Putamen (tissue), 1 donor: ENCODE results near the gene ETFA.

Experiments
- DNase-seq: peaks from one replicate; pipeline ENCODE4 v3.0.0-alpha.2; 2016; ENCODE audit warnings: low spot score

ETFA gene

DNA sequence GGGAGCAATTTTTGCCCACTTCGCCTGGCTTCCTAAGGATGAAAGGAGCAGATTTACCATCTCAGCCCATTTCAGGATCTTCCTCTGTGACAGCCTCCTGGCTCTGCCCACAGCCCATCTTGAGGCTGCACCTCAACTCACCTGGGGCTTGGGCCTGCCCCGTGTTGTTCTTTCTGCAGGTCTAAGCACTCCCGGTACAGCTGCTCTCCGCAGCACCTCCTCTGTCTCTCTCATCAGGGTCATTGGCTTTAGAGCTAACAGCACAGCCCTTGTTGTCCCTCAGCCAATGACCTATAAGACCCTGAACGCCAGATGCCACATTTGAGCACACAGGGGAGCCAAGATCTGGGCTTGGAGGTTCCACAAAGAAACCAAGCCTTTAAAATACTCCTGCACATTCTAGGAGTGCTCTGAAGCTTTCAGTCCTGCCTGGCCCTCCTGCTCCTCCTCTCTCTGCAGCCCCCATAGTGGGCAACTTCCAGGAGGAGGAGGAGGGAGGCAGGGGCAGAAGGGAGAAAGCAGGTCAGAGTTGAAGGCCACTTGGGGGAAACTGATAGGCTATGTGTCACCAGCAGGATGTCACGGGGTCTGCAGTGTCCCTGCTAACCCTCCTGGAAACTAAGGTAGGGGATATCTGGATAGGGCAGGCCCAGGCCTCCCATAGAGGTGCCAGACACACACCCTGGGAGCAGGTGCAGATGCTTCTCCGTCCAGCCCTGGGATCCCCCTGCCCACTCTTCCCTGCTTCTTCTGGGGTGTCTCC, 115.6 kb downstream of the ETFA start:
- no peak for DNase-seq

GRCh38 chr15:76193934-76194333, 117.3 kb downstream of the ETFA start:
- DNase-seq = no peak

DNA sequence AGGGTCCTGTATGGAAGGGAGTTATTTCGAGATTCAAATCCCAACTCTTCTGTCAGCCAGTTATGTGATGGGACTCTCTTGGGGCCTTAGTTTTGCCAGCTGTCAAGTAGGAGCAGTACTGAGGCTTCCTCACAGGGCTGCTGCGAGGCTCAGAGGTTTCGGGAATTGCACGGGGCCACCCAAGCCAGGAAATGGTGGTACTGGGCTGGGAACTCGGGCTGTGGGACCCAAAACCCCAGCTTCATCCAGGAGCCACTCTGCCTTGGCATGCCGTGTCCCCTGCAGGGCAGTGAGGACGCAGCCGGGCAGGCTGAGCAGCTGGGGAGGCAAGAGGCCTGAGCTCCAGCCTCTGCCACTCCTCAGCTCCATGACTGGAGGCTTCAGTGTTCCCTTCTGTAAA, 118.6 kb downstream of the ETFA start:
- no peak for DNase-seq

GRCh38 chr15:76191539-76192244, 119.6 kb downstream of the ETFA start:
- no peak for DNase-seq

DNA sequence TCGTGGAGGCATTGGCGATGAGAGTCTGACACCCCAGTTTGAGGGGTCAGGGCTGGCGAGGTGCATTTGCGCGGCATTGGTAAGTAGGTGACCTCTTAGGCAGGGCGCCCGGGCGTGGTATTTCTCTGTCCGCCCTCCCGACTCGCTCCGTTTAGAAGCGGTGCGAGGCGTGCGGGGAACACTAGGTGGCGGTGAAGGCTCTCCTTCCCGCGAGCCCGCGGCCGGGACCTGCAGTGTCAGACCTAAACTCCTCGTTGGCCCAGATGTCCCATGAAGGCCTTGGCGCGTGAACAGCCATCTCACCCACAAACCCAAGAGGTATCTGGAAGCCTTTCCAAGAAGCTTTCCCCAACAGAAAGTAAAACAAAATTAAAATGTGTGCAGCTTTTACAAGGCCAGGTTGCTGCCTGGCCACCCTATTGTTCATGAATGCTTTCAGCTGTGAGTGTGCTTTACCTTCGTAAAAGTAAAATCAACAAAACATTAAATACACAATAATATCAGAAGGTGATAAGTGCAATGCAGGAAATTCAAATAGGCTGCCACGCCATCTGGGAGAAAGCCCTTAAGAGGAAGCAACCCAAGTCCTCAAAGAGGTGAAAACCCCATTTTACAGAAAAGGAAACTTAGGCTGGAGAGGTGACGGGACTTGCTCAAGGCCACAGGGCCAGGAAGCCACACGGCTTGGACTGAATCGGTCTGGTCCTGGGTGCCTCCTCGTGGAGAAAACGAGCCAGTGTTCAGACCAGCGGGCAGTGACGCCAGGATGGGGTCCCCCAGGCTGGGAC, 120.3 kb downstream of the ETFA start:
- peak; percentile 58 for DNase-seq

GRCh38 chr15:76190070-76190564, 121.2 kb downstream of the ETFA start:
- no peak for DNase-seq

DNA sequence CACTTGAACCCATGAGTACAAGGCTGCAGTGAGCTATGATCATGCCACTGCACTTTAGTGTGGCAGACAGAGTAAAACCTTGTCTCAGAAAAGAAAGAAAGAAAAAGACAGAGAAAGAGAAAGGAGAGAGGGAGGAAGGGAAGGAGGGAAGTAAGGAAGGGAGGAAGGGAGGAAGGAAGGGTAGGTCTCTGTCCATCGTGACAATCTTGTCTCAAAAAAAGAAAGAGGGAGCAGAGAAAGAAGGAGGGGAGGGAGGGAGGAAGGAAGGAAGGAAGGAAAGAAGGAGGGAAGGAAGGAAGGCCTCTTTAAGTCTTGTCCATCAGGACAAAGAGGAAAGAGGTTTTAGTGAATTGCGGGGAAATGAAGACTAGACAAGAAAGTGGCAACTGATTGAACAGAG, 122.2 kb downstream of the ETFA start:
- no peak for DNase-seq

DNA sequence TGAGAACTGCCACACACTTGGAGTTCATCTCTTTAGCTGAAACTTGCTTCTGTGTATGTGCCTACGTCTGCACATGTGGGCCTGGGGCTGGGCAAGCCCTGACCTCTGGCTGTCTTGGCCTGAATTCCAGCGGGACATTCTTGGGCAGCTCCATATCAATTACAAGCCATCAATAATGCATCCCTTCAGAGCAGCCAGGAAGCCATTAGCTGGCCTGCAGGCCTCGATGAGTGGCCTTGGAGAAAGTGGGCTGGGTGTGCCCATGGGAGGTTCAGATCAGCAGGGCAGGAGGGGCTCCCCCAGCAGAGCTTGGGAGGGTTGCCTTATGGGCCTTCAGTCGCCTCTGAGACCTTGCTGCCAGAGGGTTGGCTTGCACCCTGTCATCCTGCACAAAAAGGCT, 124.1 kb downstream of the ETFA start:
- no peak for DNase-seq

GRCh38 chr15:76185716-76186115, 125.6 kb downstream of the ETFA start:
- DNase-seq = no peak

DNA sequence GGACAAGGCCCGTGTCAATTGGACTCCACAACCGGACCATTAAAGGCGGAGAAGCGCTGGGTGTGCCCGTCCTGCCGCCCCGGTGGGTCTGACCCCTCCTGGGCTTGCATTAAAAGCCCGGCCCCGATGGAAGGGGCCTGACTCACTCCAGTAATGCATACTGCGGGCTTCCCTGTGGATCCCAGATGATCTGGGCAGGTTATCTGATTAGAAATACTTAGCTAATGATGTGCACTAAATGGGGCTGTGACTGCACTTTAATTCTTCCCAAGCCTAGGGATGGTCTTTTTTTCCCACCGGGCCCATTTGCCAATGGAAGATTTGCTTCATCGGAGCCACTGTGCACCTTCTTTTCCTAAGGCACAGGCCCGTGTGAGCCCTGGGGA, 126.6 kb downstream of the ETFA start:
- DNase-seq = no peak

- DNase-seq = no peak
Measured at GRCh38 chr15:76183930-76184649, 127.2 kb downstream of the ETFA start.

GRCh38 chr15:76181705-76182107, 129.6 kb downstream of the ETFA start:
- peak; percentile 33 for DNase-seq

- DNase-seq = no peak
Measured at GRCh38 chr15:76180321-76180720, 130.9 kb downstream of the ETFA start.

- DNase-seq = no peak
Measured at GRCh38 chr15:76179023-76179422, 132.2 kb downstream of the ETFA start.

DNA sequence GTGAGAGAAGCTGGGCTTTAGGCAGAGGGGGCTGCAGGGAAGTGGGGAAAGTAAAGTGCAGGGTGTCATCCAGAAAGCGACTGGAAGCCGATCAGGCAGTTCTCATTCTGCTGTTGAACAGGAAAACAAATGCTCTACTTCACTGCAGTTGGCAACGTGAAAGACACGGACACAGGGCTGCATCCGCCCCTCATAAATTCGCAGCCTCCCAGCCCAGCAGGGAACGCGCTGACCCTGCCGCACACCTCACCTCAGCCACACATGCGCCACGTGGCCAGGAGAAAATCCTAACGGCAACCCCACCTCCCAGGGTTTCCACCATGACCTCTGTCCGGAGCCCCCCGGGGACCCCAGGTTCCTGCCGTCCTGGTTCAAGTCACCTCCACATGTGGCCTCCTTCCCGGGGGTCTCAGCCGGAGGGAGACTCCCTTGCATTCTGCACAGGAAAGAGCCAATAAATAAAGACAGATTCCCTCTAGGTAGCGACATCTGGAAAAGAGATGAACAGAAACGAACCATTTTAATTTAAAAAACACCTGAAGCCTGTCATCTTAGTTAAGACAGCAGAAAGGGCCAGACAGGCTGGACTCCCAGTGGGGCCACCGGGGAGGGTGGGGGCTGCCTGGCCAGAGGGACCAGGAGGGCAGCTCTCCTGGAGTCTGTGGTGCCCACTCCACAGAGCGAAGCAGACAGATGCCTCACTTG, 132.8 kb downstream of the ETFA start:
- no peak for DNase-seq

- no peak for DNase-seq
Measured at GRCh38 chr15:76177491-76178040, 133.7 kb downstream of the ETFA start.

- no peak for DNase-seq
Measured at GRCh38 chr15:76176487-76177085, 134.7 kb downstream of the ETFA start.

- DNase-seq = no peak
Measured at GRCh38 chr15:76176059-76176458, 135.2 kb downstream of the ETFA start.

DNA sequence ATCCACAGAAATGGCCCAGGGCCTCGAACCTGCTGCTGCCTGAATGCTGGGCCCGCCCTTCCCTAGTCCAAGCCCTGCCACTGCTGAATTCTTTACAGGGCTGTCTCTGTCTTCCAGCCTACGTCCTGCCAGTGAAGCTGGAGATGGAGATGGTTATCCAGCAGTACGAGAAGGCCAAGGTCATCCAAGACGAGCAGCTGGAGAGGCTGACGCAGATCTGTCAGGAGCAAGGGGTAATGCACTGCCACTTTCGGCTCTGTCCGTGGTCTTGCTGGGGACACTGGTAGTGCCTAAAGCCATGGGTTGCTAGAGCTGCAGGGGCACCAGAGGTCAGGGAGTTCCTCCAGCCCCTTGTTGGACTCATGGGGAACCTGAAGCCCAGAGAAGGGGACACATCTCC, 135.8 kb downstream of the ETFA start:
- DNase-seq = no peak

- no peak for DNase-seq
Measured at GRCh38 chr15:76174654-76175053, 136.6 kb downstream of the ETFA start.
